ENCODE data around the gene LYRM1. TPM values are rescaled to one million over a fixed set of nuclear protein-coding genes. Genes with fewer than 3 reads are reported as not detected.

The LYRM1 gene
- 10 to 100 TPM; 26.1 to 64.5 TPM for total RNA-seq

- intact Hi-C loops (cut with DNase I), result loop anchor here (5.0 kb wide), 1 partner anchor 48 kb away; no protein-coding TSS in a partner anchor
- Histone ChIP-seq H3K9me3 (no peaks in the 10 kb centered on the region), H3K4me1 (replicated peaks) (peaks cover 5% of the 10 kb centered on the region), H3K36me3 (no peaks in the 10 kb centered on the region), H3K27me3 (replicated peaks; ENCODE audit: insufficient read depth) (no peaks in the 10 kb centered on the region), H3K4me3 (peak within 1 kb of the TSS; percentile 57 to 73), H3K27ac (peak within 1 kb of the TSS; percentile 97)
- peak; percentile 97 for DNase-seq (ENCODE audit: low spot score)
- under 1% methylated on average over 53 of the region's 62 CpGs for WGBS
- TF ChIP-seq CTCF (IDR thresholded peaks at IDR 0.05) (peak in 1 of 4 experiments; percentile 9), POLR2AphosphoS5 (IDR thresholded peaks at IDR 0.05) (peak; percentile 91), POLR2A (IDR thresholded peaks at IDR 0.05) (peak; percentile 80)
Measured at GRCh38 chr16:20900299-20901067, at the start of gene LYRM1, which contains the start of gene DCUN1D3. Gene LYRM1 (plus strand): TSS chr16:20900771. CDS start chr16:20915556, 14,785 bp downstream. Gene DCUN1D3 (minus strand): TSS chr16:20900358. CDS start chr16:20862538, 37,820 bp downstream.

- H3K27me3 ChIP-seq (replicated peaks; ENCODE audit: insufficient read depth), result no peaks in the 10 kb centered on the region
- peak overlapping the region; percentile 48 to 66 for H3K27ac ChIP-seq
- peaks cover 14% of the 10 kb centered on the region for H3K4me1 ChIP-seq (replicated peaks)
- intact Hi-C loops (cut with DNase I), result loop anchor here (5.0 kb wide), 3 partner anchors 44 to 306 kb away; partner anchors contain the start of genes DCUN1D3, ERI2, LDAF1 and LYRM1
- DNase-seq (ENCODE audit: low spot score), result no peak
- 71% methylated on average over 3 of the region's 3 CpGs for WGBS
- no peak overlapping the region for H3K4me3 ChIP-seq
- H3K36me3 ChIP-seq, result no peaks in the 10 kb centered on the region
- no peak for TF ChIP-seq POLR2A (IDR thresholded peaks at IDR 0.05)
- no peak for TF ChIP-seq POLR2AphosphoS5 (IDR thresholded peaks at IDR 0.05)
- TF ChIP-seq CTCF (IDR thresholded peaks at IDR 0.05), result no peak
- H3K9me3 ChIP-seq, result no peaks in the 10 kb centered on the region
Measured at GRCh38 chr16:20850981-20851380, 49.6 kb upstream of the LYRM1 start.

- Histone ChIP-seq H3K27ac (peak overlapping the region; percentile 48 to 66), H3K4me1 (replicated peaks) (peaks cover 14% of the 10 kb centered on the region), H3K27me3 (replicated peaks; ENCODE audit: insufficient read depth) (no peaks in the 10 kb centered on the region), H3K36me3 (no peaks in the 10 kb centered on the region), H3K9me3 (no peaks in the 10 kb centered on the region), H3K4me3 (no peak overlapping the region)
- TF ChIP-seq POLR2AphosphoS5 (IDR thresholded peaks at IDR 0.05) (peak; percentile 96), CTCF (IDR thresholded peaks at IDR 0.05) (peak in 2 of 4 experiments; percentile 25 to 31), POLR2A (IDR thresholded peaks at IDR 0.05) (no peak)
- intact Hi-C loops (cut with DNase I), result loop anchor here (5.0 kb wide), 3 partner anchors 44 to 306 kb away; partner anchors contain the start of genes DCUN1D3, ERI2, LDAF1 and LYRM1
- WGBS, result 9% methylated on average over 2 of the region's 2 CpGs
- DNase-seq (ENCODE audit: low spot score), result peak; percentile 86
Measured at GRCh38 chr16:20851601-20852000, 49.0 kb upstream of the LYRM1 start.

GRCh38 chr16:20853143-20853542 is 47.4 kb upstream of the LYRM1 start:
- 86% methylated on average over 5 of the region's 5 CpGs for WGBS
- Histone ChIP-seq H3K4me1 (replicated peaks) (peaks cover 14% of the 10 kb centered on the region), H3K27ac (no peak overlapping the region)

More at GRCh38 chr16:20853143-20853542, 47.4 kb upstream of the LYRM1 start:
- H3K9me3 ChIP-seq, result no peaks in the 10 kb centered on the region
- intact Hi-C loops (cut with DNase I), result loop anchor here (5.0 kb wide), 3 partner anchors 46 to 304 kb away; partner anchors contain the start of genes DCUN1D3, ERI2, LDAF1 and LYRM1
- DNase-seq (ENCODE audit: low spot score), result no peak
- no peak for TF ChIP-seq POLR2A (IDR thresholded peaks at IDR 0.05)
- TF ChIP-seq CTCF (IDR thresholded peaks at IDR 0.05), result no peak
- TF ChIP-seq POLR2AphosphoS5 (IDR thresholded peaks at IDR 0.05), result no peak
- H3K27me3 ChIP-seq (replicated peaks; ENCODE audit: insufficient read depth), result no peaks in the 10 kb centered on the region
- no peaks in the 10 kb centered on the region for H3K36me3 ChIP-seq
- no peak overlapping the region for H3K4me3 ChIP-seq
